Mesendoderm (in vitro differentiated cells): Measurements from ENCODE around the gene EYA2.

ENCODE experiments used
- DNase-seq: peaks from one replicate; pipeline ENCODE4 v3.0.0; 2013
- H2AK5ac ChIP-seq: 2 replicates; pipeline ENCODE4 v1.6.1; 2013; ENCODE audit warnings: low read length, inconsistent platforms
- H2BK120ac ChIP-seq: 2 replicates; pipeline ENCODE4 v1.6.1; 2013; ENCODE audit warnings: low read depth, mild to moderate bottlenecking, low read length, moderate library complexity, mixed read lengths
- H2BK15ac ChIP-seq: replicated peaks from 2 replicates; pipeline ENCODE4 v1.6.1; 2013; ENCODE audit warnings: low read depth, mild to moderate bottlenecking, moderate library complexity
- H2BK5ac ChIP-seq: 2 replicates; pipeline ENCODE4 v1.6.1; 2013; ENCODE audit warnings: low read length, inconsistent platforms
- H3K18ac ChIP-seq: 2 replicates; pipeline ENCODE4 v1.6.1; 2013; ENCODE audit warnings: mild to moderate bottlenecking, low read length, mixed read lengths
- H3K23ac ChIP-seq: one replicate; pipeline ENCODE4 v1.6.1; 2013; ENCODE audit warnings: low read length
- H3K27ac ChIP-seq: 2 replicates; pipeline ENCODE4 v1.5.1; 2013; ENCODE audit warnings: low read depth, mild to moderate bottlenecking, inconsistent platforms, low read length, moderate library complexity
- H3K27me3 ChIP-seq: 2 replicates; pipeline ENCODE4 v1.6.1; 2013; ENCODE audit warnings: low read length, control low read depth, mild to moderate bottlenecking, inconsistent platforms; ENCODE audit not compliant: insufficient read depth, poor library complexity
- H3K36me3 ChIP-seq: 2 replicates; pipeline ENCODE4 v1.6.1; 2013; ENCODE audit warnings: low read length, inconsistent platforms; ENCODE audit not compliant: control insufficient read depth, insufficient read depth
- H3K4ac ChIP-seq: one replicate; pipeline ENCODE4 v1.6.1; 2013; ENCODE audit warnings: low read depth, mild to moderate bottlenecking, low read length, moderate library complexity
- H3K4me1 ChIP-seq: 2 replicates; pipeline ENCODE4 v1.6.1; 2013; ENCODE audit warnings: low read depth, low read length, inconsistent platforms; ENCODE audit not compliant: control insufficient read depth
- H3K4me2 ChIP-seq: 2 replicates; pipeline ENCODE4 v1.6.1; 2013; ENCODE audit warnings: low read length
- H3K4me3 ChIP-seq: 2 replicates; pipeline ENCODE4 v1.5.1; 2013; ENCODE audit warnings: mild to moderate bottlenecking, low read length
- H3K56ac ChIP-seq: one replicate; pipeline ENCODE4 v1.6.1; 2013; ENCODE audit warnings: low read length
- H3K79me1 ChIP-seq: 2 replicates; pipeline ENCODE4 v1.6.1; 2013; ENCODE audit warnings: low read length, inconsistent platforms
- H3K79me2 ChIP-seq: 2 replicates; pipeline ENCODE4 v1.6.1; 2013; ENCODE audit warnings: mild to moderate bottlenecking, low read length; ENCODE audit not compliant: control insufficient read depth, insufficient read depth
- H3K9ac ChIP-seq: 2 replicates; pipeline ENCODE4 v1.6.1; 2013; ENCODE audit warnings: low read length, inconsistent platforms
- H4K5ac ChIP-seq: one replicate; pipeline ENCODE4 v1.6.1; 2013; ENCODE audit warnings: low read length
- H4K8ac ChIP-seq: one replicate; pipeline ENCODE4 v1.6.1; 2013; ENCODE audit warnings: low read depth, mild to moderate bottlenecking, control low read depth, low read length, moderate library complexity
- WGBS: extraction: QIAGEN DNeasy Blood & Tissue Kit; methylation state at CpG from one replicate; pipeline ENCODE4 v1.1.7; 2013; ENCODE audit warnings: low lambda C conversion rate, missing lambda C conversion rate; ENCODE audit not compliant: insufficient coverage; ENCODE audit errors: extremely low coverage; 5-methylcytosine and 5-hydroxymethylcytosine counted together

The EYA2 gene

DNA sequence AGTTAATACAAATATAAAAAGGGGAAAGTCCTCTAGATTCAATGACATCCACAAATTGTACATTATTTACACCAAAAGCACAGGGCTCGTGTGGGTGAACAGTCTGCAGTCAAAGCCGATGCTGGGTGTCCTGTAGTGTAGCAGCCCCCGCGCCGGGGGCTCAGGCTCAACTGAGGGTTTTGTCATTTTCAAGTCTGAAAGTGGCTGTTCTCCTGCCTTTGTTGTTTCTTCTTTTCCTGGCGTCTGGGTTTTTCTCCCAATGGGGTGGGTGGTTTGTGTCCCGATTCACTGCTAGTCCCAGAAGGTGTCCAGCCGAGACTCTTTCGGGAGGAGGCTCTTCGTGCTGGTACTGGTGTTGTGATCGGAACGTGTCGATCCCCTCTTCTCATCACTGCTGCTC is 315.8 kb downstream of the EYA2 start:
- Histone ChIP-seq H3K27ac (no peak overlapping the region), H2AK5ac (no peak overlapping the region), H3K18ac (no peak overlapping the region), H2BK120ac (no peak overlapping the region), H4K5ac (no peak overlapping the region), H4K8ac (no peak overlapping the region), H3K4me1 (no peaks in the 10 kb centered on the region), H3K56ac (no peak overlapping the region), H3K9ac (no peak overlapping the region), H3K79me2 (no peaks in the 10 kb centered on the region), H3K4me3 (no peak overlapping the region), H2BK5ac (no peak overlapping the region), H3K4me2 (no peak overlapping the region), H2BK15ac (no peak overlapping the region), H3K79me1 (no peaks in the 10 kb centered on the region), H3K27me3 (no peaks in the 10 kb centered on the region), H3K4ac (no peak overlapping the region), H3K36me3 (peaks cover 6% of the 10 kb centered on the region), H3K23ac (no peak overlapping the region)
- no CpG with 5 or more reads among the region's 13 CpGs for WGBS
- DNase-seq, result no peak

DNA sequence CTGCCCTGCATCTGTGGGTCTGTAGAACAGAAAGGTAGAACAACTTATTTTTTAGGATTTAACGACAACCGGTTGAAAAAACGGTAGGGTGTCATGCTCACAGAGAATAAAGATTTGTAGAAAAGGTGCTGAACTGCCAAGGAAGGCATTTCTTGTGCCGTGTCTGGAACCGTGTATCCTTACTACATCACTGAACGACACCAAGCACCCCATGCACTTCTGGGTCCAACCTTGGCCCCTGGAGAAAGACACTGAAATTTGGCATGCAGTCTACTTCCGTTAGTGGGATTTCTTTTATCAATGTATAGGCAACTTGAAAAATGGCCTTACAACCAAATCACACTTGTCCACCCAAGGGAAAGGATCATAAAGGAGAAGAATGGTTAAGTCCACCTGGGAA is 316.4 kb downstream of the EYA2 start:
- no CpG with 5 or more reads among the region's 7 CpGs for WGBS
- no peak overlapping the region for H3K27ac ChIP-seq

DNA sequence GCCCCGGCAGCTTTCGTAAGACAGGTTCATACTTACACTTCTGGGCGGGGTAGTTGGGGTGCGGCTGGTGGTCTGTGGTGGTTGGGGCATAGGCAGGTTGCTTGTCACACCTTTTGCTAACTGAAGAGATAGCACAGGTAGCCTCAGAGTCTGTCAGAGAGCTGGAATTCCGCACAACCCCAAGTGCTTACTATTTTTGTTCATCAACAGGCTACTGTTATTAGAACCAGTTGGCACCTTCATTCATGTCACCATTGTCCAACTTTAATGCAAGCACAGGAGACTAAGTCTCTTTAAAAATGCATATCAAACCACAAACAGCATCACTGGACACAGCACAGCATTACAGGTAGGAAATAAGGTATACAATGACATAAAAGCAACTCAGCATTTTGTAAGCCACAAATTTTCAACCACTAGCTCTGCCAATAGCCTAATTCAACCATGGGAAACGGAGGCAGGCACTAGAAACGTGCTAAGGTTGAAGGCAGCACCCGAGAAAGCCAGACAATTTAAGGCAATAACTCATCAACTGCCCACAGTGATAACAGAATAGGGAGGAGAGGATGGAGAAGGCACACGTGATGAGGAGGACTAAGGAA is 318.1 kb downstream of the EYA2 start:
- no peaks in the 10 kb centered on the region for H3K79me1 ChIP-seq
- no peak overlapping the region for H3K9ac ChIP-seq
- DNase-seq, result no peak
- no peak overlapping the region for H3K4me2 ChIP-seq
- no peak overlapping the region for H3K23ac ChIP-seq
- H4K5ac ChIP-seq, result no peak overlapping the region
- no peaks in the 10 kb centered on the region for H3K4me1 ChIP-seq
- H3K4me3 ChIP-seq, result no peak overlapping the region
- H3K36me3 ChIP-seq, result peaks cover 6% of the 10 kb centered on the region
- H2BK15ac ChIP-seq, result no peak overlapping the region
- H2BK5ac ChIP-seq, result no peak overlapping the region
- H3K27me3 ChIP-seq, result no peaks in the 10 kb centered on the region
- H4K8ac ChIP-seq, result no peak overlapping the region
- no peak overlapping the region for H3K4ac ChIP-seq
- no peaks in the 10 kb centered on the region for H3K79me2 ChIP-seq
- no peak overlapping the region for H3K56ac ChIP-seq
- no peak overlapping the region for H3K18ac ChIP-seq
- WGBS, result no CpG with 5 or more reads among the region's 9 CpGs
- no peak overlapping the region for H2AK5ac ChIP-seq
- no peak overlapping the region for H2BK120ac ChIP-seq
- H3K27ac ChIP-seq, result no peak overlapping the region

More for the DNA sequence above, 316.4 kb downstream of the EYA2 start:
- H4K5ac ChIP-seq, result no peak overlapping the region
- H3K4me2 ChIP-seq, result no peak overlapping the region
- no peak overlapping the region for H4K8ac ChIP-seq
- no peak overlapping the region for H3K4me3 ChIP-seq
- no peak overlapping the region for H3K9ac ChIP-seq
- no peak for DNase-seq
- H3K23ac ChIP-seq, result no peak overlapping the region
- H2BK120ac ChIP-seq, result no peak overlapping the region
- H3K36me3 ChIP-seq, result peaks cover 6% of the 10 kb centered on the region
- no peak overlapping the region for H2BK5ac ChIP-seq
- no peaks in the 10 kb centered on the region for H3K4me1 ChIP-seq
- no peak overlapping the region for H3K56ac ChIP-seq
- H3K4ac ChIP-seq, result no peak overlapping the region
- no peaks in the 10 kb centered on the region for H3K79me2 ChIP-seq
- H3K79me1 ChIP-seq, result no peaks in the 10 kb centered on the region
- no peak overlapping the region for H3K18ac ChIP-seq
- no peak overlapping the region for H2AK5ac ChIP-seq
- H2BK15ac ChIP-seq, result no peak overlapping the region
- no peaks in the 10 kb centered on the region for H3K27me3 ChIP-seq

DNA sequence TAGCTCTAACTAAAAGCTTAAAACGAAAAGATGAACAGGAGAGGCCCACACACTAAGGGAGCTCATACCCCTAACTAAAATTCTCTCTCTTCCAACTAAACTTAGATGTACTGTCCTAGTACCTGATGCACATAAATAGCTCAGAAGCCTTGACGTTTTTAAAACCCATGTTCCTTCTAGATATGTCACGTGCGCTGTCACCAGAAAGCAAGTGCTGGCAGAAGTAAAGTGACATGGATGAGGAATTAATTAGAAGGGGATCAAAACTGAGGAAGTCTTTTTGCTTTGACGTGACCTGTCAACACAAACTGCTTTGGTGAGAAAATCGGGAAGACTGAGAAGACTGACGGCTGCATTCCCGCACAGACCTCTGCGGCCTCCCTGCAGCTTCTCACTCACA is 319.3 kb downstream of the EYA2 start:
- no peak overlapping the region for H2AK5ac ChIP-seq
- H3K4me1 ChIP-seq, result no peaks in the 10 kb centered on the region
- H3K79me1 ChIP-seq, result no peaks in the 10 kb centered on the region
- no peaks in the 10 kb centered on the region for H3K27me3 ChIP-seq
- no peak overlapping the region for H3K4me2 ChIP-seq
- no peak overlapping the region for H3K27ac ChIP-seq
- H3K23ac ChIP-seq, result no peak overlapping the region
- H2BK5ac ChIP-seq, result no peak overlapping the region
- DNase-seq, result no peak
- H2BK15ac ChIP-seq, result no peak overlapping the region
- peaks cover 6% of the 10 kb centered on the region for H3K36me3 ChIP-seq
- no peak overlapping the region for H3K56ac ChIP-seq
- no peak overlapping the region for H4K8ac ChIP-seq
- H4K5ac ChIP-seq, result no peak overlapping the region
- no CpG with 5 or more reads among the region's 9 CpGs for WGBS
- no peak overlapping the region for H3K9ac ChIP-seq
- H3K18ac ChIP-seq, result no peak overlapping the region
- no peaks in the 10 kb centered on the region for H3K79me2 ChIP-seq
- H3K4me3 ChIP-seq, result no peak overlapping the region
- no peak overlapping the region for H2BK120ac ChIP-seq
- H3K4ac ChIP-seq, result no peak overlapping the region

DNA sequence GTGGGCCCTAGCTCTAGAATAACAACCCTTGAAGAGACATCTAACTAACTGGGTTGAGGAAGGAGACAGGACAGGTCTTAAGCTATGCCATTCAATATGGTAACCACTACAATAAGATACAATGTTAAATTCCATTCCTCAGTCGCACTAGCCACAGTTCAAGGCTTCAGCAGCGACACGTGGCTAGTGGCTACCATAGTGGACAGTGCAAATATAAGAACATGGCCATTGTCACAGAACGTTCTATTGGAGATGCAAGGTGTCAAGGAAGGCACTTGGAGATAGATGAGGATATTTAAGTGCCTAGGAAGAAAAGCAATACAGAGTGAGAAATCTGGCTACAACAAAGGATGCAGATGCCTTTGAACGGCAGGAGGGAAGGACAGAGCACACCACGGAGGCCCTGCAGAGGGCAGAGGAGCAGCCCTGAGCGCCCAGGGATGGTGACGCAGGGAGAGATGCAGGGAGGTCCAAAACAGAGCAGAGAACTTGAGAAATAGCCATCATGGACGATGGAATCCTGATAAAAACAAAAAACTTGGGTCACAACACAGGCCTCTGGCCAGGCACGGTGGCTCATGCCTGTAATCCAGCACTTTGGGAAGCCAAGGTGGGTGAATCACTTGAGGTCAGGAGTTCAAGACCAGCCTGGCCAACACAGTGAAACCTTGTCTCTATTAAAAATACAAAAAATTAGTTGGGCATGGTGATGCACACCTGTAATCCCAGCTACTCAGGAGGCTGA is 321.2 kb downstream of the EYA2 start:
- Histone ChIP-seq H3K79me2 (no peaks in the 10 kb centered on the region), H3K4me3 (no peak overlapping the region), H3K18ac (no peak overlapping the region), H2AK5ac (no peak overlapping the region), H3K56ac (no peak overlapping the region), H4K5ac (no peak overlapping the region), H2BK5ac (no peak overlapping the region), H3K9ac (no peak overlapping the region), H3K4ac (no peak overlapping the region), H3K27ac (no peak overlapping the region), H3K23ac (no peak overlapping the region), H3K27me3 (no peaks in the 10 kb centered on the region), H3K4me1 (no peaks in the 10 kb centered on the region), H4K8ac (no peak overlapping the region), H3K36me3 (peaks cover 2% of the 10 kb centered on the region), H2BK120ac (no peak overlapping the region), H3K4me2 (no peak overlapping the region), H2BK15ac (no peak overlapping the region), H3K79me1 (no peaks in the 10 kb centered on the region)
- DNase-seq, result no peak
- no CpG with 5 or more reads among the region's 10 CpGs for WGBS
